ENCODE data around the gene CPT1C.
A peak's percentile ranks its signal among the peaks of the same experiment; 100 is the strongest.

CPT1C gene

DNA sequence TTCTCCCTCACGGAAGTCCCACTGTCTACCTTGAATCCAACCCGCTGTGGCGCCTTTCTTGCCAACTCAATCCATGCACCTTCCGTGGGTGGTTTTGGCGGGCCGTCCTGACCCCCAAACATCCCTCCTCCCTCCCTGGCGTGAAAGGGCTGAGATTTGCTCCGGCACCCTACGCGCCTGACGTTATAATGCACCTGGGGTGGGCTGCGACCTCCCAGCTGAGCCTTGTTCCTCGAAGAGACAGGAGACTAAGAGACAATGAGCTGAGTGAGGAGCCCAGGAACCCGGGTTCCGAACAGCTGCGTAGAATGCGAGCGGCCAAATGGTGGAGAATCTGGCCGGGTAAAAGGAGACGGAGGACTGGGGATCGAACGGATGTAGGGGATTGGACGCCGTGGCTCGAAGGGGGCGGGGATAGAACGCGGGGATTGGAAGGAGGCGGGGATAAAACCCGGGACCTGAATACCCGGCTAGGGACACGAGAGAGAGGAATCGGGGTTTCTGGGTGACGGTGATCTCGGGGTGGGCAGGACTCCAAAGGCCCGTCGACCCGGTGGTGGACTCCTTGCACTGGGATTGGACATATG lies at the start of gene CPT1C:
Gene CPT1C (plus strand): TSS at position 461 of the 587 bp plus-strand sequence. CDS start 1,137 bp downstream, outside the sequence.
- peak; percentile 90 for DNase-seq (ENCODE audit: low spot score)

DNA sequence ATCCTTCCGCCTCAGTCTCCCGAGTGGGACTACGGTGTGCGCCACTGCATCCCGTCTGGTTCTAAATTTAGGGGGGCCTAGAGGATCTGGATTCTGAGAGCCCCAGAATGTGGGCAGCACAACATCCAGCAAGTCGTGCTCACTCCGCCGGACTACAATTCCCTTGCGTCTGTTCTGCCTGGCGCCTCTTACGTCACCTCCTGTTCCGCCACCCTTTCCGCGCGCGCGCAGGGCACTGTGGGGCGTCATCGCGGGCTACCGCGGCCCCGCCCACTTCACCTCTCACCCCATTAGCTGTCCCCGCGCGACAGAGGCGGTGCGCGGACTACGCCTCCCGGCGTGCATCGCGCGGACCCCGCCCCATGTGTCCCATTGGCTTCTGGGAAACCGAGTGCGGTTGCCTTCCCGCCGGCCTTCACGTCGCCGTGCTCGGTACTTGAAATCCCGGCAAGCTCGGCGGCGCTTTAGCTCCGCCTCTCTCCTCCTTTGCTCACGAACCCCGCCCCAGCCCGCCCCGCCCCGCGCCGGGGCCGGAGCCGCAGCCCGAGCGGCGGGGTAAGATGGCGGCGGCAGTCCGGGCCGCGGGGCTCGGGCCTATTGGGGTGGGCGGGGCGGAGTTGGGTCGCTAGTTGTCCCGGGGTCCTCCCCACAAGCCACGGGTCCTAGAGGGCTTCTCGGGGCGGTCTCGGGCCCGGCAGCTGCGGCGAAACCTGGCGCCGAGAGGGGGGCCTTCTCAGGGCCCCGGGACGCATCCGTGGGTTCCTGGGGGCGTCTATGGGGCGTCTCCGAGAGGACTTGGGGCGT lies 49.0 kb upstream of the CPT1C start, which contains the start of gene SCAF1:
Gene SCAF1 (plus strand): TSS at position 522 of the 804 bp plus-strand sequence. CDS start 2,818 bp downstream, outside the sequence.
- DNase-seq (ENCODE audit: low spot score), result peak; percentile 96

DNA sequence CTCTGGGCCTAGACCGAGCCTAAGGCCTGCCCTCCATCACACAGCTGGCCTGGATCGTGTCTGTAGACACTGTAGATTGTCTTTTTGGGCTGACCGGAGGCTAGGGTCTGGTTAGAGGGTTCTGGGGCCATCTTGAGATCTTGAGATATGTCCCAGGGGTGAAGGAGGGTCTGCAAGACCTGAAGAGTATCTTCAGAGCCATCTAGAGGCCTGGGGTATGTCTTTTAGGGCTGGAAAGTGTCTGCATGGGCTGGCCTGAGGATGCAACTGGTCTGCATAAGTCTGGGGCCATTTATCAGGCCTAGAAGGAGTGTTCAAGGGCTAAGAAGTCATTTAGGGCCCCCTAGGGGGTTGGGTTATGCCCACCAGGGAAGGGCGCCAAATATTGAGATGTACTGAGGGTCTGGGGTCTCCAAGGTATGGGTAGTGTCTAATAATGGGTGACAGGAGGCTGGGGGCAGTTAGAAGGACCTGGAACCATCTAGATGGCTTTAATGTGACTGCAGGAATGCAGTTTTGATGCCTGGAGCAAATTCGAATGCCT lies 48.4 kb upstream of the CPT1C start:
- no peak for DNase-seq (ENCODE audit: low spot score)

DNA sequence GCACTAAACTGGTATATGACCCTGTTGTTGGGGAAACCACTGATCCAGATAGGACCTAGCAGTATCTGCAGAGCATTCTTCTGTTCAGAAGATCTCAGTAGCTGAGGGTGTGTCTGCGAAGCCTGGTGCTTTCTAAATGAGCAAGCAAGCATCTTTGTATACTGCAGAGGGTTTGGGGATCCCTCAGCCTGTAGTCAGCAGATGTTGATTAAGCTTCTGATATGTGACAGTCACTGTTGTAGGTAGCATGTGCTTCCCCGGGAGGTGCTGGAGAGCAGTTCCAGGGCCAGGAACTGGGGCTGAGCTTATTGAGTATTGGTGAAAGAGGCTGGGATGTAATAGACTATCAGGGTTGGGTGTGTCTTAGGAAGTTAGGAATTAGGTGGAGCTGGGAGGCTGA lies 47.5 kb upstream of the CPT1C start:
- no peak for DNase-seq (ENCODE audit: low spot score)

DNA sequence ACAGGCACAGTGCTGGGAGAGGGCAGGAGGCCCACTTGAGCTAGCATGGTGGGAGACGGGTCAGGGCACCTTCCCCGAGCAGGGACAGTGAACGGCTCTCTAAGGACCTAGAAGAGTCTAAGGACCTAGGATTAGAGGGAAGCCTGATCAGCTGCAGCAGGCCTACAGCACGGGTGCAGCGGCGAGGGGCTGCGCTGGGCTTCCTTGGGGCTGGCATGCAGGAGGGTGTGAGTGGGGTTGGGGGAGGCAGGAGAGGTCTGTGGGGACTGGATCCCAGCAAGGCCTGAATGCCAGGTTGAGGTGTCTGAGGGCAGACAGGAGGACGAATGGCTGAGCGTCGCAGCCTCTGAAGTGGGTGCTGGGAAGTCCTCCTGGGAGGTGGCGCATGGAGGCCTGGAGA lies 45.3 kb upstream of the CPT1C start:
- no peak for DNase-seq (ENCODE audit: low spot score)

DNA sequence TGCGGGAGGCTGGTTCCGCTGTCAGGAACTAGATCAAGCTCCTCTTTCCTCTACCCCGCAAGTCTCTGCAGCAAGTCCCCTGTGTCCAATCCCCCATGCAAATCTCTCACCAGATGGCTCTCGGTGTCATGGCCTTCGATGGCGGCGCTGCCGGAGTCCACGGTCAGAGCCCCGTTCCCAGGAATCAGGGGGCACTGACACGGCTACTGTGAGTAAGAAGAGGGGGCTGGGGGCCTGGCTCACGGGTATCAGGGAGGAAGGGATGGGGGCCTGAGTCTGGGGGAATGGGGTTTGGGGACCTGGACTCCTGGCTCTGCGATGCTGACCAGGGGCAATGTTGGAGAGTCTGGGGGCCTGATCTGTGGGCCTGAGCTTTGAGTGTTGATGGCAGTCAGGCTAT lies 44.9 kb upstream of the CPT1C start:
- DNase-seq (ENCODE audit: low spot score), result no peak

DNA sequence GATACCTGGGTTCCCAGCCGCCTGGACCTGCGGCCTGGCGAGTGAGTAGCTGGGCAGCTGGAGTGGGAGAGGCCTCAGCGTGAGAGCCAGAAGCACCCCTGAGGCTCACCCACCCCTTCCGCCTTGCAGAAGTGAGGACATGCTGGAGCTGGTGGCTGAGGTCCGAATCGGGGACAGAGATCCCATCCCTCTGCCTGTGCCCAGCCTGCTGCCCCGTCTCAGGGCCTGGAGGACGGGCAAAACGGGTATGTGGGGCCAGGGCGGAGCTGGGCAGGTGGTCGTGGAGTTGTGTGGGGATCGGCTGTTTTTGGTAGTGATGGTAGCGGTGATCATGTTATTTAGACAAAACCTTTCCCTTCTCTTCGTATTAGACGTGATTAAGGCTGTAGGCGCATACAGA lies 44.3 kb upstream of the CPT1C start:
- no peak for DNase-seq (ENCODE audit: low spot score)

DNA sequence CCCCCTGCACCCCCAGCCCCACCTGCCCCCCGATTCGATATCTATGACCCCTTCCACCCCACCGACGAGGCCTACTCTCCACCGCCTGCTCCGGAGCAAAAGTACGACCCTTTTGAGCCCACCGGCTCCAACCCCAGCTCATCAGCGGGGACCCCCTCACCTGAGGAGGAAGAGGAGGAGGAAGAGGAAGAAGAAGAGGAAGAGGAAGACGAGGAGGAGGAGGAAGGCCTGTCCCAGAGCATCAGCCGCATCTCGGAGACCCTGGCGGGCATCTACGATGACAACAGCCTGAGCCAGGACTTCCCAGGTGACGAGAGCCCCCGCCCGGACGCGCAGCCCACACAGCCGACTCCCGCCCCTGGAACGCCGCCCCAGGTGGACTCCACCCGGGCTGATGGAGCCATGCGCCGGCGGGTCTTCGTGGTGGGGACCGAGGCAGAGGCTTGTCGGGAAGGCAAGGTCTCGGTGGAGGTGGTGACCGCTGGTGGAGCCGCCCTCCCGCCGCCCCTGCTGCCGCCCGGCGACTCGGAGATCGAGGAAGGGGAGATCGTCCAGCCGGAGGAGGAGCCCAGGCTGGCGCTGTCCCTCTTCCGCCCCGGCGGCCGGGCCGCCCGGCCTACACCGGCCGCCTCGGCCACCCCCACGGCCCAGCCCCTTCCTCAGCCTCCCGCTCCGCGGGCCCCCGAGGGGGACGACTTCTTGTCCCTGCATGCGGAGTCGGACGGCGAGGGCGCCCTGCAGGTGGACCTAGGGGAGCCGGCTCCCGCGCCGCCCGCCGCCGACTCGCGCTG lies 39.7 kb upstream of the CPT1C start:
- DNase-seq (ENCODE audit: low spot score), result peak; percentile 33

DNA sequence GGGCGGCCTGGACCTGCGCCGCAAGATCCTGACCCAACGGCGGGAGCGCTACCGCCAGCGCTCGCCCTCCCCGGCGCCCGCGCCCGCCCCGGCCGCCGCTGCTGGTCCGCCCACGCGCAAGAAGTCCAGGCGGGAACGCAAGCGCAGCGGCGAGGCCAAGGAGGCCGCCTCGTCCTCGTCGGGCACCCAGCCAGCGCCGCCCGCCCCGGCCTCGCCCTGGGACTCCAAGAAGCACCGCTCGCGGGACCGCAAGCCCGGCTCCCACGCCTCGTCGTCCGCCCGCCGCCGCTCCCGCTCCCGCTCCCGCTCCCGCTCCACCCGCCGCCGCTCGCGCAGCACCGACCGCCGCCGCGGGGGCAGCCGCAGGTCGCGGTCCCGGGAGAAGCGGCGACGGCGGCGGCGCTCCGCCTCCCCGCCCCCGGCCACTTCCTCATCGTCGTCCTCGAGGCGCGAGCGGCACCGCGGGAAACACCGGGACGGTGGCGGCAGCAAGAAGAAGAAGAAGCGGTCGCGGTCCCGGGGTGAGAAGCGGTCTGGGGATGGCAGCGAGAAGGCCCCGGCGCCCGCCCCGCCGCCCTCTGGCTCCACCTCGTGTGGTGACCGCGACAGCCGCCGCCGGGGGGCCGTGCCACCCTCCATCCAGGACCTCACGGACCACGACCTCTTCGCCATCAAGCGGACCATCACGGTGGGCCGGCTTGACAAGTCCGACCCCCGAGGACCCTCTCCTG lies 38.9 kb upstream of the CPT1C start:
- peak; percentile 27 for DNase-seq (ENCODE audit: low spot score)

DNA sequence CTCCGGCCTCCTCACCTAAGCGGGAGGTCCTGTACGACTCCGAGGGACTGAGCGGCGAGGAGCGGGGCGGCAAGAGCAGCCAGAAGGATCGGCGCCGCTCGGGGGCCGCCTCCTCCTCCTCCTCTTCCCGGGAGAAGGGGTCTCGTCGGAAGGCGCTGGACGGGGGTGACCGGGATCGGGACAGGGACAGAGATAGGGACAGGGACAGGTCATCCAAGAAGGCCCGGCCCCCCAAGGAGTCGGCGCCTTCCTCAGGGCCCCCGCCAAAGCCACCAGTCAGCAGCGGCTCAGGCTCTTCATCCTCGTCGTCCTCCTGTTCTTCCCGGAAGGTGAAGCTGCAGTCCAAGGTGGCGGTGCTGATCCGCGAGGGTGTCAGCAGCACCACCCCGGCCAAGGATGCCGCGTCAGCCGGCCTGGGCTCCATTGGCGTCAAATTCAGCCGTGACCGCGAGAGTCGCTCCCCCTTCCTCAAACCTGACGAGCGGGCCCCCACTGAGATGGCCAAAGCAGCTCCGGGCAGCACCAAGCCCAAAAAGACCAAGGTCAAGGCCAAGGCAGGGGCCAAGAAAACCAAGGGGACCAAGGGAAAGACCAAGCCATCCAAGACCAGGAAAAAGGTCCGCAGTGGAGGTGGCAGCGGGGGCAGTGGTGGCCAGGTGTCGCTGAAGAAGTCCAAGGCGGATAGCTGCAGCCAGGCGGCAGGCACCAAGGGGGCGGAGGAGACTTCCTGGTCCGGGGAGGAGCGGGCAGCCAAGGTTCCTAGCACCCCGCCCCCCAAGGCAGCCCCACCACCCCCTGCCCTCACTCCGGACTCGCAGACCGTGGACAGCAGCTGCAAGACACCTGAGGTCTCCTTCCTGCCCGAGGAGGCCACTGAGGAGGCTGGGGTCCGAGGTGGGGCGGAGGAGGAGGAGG lies 38.1 kb upstream of the CPT1C start:
- DNase-seq (ENCODE audit: low spot score), result peak; percentile 30

DNA sequence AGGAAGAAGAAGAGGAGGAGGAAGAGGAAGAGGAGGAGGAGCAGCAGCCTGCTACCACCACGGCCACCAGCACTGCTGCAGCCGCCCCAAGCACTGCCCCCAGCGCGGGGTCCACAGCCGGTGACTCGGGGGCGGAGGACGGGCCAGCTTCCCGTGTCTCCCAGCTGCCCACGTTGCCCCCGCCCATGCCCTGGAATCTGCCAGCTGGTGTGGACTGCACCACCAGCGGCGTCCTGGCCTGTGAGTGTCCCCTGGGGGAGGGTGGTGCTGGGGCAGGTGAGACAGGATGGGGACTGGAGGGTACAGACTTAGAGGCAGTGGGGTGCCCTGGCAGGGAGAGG lies 37.5 kb upstream of the CPT1C start:
- no peak for DNase-seq (ENCODE audit: low spot score)

DNA sequence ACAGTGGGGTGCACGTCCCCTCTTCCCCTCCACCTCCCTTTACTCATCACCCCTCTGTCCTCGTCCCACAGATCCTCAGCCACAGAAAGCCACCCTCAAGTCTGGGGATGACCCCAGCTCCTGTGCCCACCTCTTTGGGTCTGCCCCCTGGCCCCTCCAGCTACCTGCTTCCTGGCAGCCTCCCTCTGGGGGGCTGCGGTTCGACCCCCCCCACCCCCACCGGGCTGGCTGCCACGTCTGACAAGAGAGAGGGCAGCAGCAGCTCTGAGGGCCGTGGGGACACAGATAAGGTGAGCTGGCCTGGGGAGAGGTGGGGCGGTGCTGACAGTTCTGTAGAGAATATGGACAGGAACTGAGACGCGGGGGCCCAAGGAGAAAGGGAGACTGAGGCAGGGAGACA lies 36.3 kb upstream of the CPT1C start:
- DNase-seq (ENCODE audit: low spot score), result no peak

DNA sequence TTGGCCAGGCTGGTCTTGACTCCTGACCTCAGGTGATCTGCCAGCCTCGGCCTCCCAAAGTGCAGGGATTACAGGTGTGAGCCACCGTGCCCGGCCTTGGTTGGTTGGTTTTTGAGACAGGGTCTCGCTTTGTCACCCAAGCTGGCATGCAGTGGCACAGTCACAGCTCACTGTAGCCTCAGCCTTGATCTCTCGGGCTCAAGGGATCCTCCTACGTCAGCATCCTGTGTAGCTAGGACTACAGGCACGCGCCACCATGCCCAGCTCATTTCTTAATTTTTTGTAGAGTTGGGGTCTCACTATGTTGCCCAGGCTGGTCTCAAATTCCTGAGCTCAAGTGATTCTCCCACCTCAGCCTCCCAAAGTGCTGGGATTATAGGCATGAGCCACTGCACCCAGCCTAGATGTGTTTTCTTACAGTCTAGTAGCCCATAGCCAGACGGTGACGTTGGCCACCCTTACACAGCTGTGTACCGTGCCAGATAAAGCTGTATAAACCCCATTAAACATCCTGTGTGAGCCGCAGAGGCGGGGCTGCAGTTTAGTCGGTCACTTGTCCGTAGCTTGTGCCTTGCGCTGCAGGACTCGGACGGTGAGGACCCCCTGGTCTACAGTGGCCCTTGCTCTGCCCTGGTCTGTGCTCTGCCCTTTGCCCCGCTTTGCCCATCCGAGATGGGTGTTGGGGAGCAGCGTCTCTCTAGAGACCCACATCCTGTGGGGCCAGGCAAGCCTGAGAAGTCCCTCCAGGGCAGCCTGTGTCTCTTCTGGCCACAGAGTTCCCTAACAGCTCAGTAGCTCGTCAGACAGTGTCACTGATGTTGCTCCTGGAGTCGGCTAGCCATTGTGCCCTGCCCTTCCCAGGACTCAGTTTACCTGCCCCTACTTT lies 35.1 kb upstream of the CPT1C start:
- no peak for DNase-seq (ENCODE audit: low spot score)

DNA sequence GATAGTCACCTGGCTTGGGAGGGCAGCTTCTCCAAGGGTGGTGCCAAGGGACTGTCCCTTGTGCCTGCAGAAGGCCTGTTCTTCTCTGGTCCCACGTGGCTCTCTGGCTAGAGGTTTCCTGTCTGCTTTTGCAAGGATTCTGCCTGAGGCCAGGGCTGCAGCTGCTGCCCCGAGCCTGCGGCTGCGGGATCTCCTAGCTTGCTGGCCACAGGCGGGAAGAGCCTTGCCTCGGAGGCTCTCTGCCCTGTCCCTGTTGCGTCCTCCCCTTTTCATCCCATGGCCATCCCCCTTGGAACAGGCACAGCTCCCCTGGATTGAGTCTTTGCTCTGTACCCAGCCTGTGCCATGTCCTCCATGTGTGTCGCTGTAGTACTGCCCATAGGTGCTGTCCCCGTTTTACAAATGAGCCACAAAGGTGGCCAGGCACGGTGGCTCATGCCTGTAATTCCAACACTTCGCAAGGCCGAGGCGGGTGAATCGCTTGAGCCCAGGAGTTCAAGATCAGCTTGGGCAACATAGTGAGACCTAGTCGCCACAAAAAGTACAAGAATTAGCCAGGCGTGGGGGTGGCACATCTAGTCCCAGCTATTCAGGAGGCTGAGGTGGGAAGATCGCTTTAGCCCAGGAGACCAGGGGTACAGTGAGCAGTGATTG lies 34.3 kb upstream of the CPT1C start:
- DNase-seq (ENCODE audit: low spot score), result no peak

DNA sequence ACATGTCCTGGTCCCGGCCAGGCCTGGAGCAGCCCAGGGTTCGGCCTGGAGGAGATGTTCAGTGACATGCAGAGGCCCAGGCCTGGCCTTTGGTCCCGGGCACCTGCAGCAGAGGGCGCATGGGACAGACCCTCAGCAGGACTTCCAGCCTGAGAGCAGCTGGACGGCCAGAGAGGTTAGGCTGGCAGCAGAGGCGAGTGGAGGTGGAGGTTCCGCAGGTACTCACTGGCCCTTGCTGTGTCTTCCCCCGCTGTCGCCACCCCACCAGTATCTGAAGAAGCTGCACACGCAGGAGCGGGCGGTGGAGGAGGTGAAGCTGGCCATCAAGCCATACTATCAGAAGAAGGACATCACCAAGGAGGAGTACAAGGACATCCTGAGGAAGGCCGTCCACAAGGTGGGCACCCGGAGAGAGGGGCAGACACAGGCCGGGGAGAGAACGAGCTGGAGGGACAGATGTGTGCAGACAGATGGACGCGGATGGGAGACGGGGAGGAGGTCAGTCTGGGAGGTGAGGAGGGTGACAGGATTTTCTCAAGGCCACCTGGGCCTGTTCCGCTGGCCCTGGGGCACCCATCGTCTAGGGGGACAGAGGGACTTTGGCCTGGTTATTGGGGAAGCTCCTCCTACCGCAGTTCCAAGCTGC lies 33.3 kb upstream of the CPT1C start:
- peak; percentile 28 for DNase-seq (ENCODE audit: low spot score)

DNA sequence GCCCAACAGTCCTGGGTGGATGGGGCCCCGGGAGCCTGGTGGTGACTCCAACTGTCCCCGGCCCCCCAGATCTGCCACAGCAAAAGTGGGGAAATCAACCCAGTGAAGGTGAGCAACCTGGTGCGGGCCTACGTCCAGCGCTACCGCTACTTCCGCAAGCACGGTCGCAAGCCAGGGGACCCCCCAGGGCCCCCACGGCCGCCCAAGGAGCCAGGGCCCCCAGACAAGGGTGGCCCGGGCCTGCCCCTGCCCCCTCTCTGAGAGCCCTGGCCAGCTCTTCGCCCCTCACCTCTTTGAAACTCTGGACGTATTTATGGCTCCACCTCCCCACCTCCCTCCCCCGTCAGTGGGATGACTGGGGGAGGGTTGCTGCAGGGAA lies 32.8 kb upstream of the CPT1C start:
- DNase-seq (ENCODE audit: low spot score), result no peak

DNA sequence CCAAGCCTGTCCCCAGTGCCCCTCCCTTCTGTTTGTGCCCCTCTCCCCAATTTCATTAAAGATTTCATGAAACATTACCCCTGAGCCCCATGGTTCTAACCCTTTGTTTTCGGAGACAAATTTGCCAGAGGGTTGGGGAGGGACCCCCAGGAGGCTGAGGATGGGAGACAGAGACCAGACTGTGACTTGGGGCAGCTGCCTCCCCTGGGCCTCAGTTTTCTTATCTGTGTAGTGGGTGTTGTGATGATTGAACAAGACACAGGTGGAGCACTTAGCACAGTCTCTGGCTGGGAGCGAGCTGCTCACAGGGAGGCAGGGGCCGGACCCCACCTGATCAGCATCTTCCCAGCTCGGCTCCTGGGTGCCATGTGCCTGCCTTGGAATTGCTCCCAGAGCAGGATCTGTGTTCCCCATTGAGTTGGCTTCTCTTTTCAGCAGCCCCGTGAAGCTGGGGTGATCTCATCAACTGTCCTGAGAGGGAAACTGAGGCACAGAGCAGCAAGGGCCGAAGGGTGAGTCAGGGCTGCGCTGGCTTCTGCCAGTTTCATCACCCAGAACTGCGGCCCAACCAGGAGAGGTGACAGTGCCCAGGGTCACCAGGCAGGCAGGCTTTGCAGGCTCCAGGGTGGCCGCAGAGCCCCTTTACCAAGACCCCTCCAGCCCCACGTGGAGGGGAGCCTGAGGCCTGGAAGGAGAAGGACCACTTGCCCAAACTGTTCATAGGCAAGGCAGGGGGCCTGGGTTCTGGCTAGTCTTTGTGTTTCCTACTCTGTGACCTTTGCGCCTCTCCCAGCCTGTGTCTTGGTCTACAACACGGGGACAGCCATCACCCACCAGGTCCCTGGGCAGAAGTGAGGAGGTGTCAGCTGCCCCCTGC lies 32.1 kb upstream of the CPT1C start:
- DNase-seq (ENCODE audit: low spot score), result no peak

Data from D341Med (cell line).